ENCODE measurements around the gene TP63.
"Not testable (repeated sequence)": the region's sequence is repeated elsewhere in the genome, so short reads cannot be mapped to it uniquely, and the experiment has no call there.

Gene TP63

GRCh38 chr3:189748046-189748445, 116.9 kb downstream of the TP63 start:
- H3K27me3 ChIP-seq (ENCODE audit: insufficient read depth, insufficient read length), result no peaks in the 10 kb centered on the region
- H3K36me3 ChIP-seq (ENCODE audit: insufficient read depth, insufficient read length, low read length), result no peaks in the 10 kb centered on the region
- H3K4me1 ChIP-seq (ENCODE audit: insufficient read depth, insufficient read length), result no peaks in the 10 kb centered on the region
- peaks cover 16% of the 10 kb centered on the region; the same call in 1 of the 2 replicates for H3K9me3 ChIP-seq (ENCODE audit: insufficient read depth, low read length)
- H3K9ac ChIP-seq (ENCODE audit: insufficient read length, low read depth), result no peak overlapping the region
- no peak overlapping the region for H3K4me3 ChIP-seq (ENCODE audit: insufficient read length, low read depth)
- DNase-seq (ENCODE audit: low read depth, low spot score), result no peak
- TF ChIP-seq SUZ12 (IDR thresholded peaks at IDR 0.05; ENCODE audit: extremely low read depth, insufficient read depth, insufficient read length) (no peak), YY1 (IDR thresholded peaks at IDR 0.05; ENCODE audit: insufficient read depth, insufficient read length) (no peak), ZNF274 (IDR thresholded peaks at IDR 0.05; ENCODE audit: low read depth, low read length) (no peak)

- not testable (repeated sequence) for H3K36me3 ChIP-seq (ENCODE audit: insufficient read depth, insufficient read length, low read length); H3K9ac ChIP-seq (ENCODE audit: insufficient read length, low read depth); DNase-seq (ENCODE audit: low read depth, low spot score); H3K27me3 ChIP-seq (ENCODE audit: insufficient read depth, insufficient read length); H3K4me1 ChIP-seq (ENCODE audit: insufficient read depth, insufficient read length); H3K4me3 ChIP-seq (ENCODE audit: insufficient read length, low read depth); H3K9me3 ChIP-seq (ENCODE audit: insufficient read depth, low read length)
Observed at GRCh38 chr3:189750972-189751371, 119.8 kb downstream of the TP63 start.

- Histone ChIP-seq H3K9me3 (ENCODE audit: insufficient read depth, low read length) (peaks cover 12% of the 10 kb centered on the region; the same call in 1 of the 2 replicates), H3K36me3 (ENCODE audit: insufficient read depth, insufficient read length, low read length) (no peaks in the 10 kb centered on the region), H3K4me1 (ENCODE audit: insufficient read depth, insufficient read length) (no peaks in the 10 kb centered on the region), H3K4me3 (ENCODE audit: insufficient read length, low read depth) (no peak overlapping the region), H3K9ac (ENCODE audit: insufficient read length, low read depth) (no peak overlapping the region), H3K27me3 (ENCODE audit: insufficient read depth, insufficient read length) (peaks cover 3% of the 10 kb centered on the region)
- TF ChIP-seq SUZ12 (IDR thresholded peaks at IDR 0.05; ENCODE audit: extremely low read depth, insufficient read depth, insufficient read length) (no peak), ZNF274 (IDR thresholded peaks at IDR 0.05; ENCODE audit: low read depth, low read length) (no peak), YY1 (IDR thresholded peaks at IDR 0.05; ENCODE audit: insufficient read depth, insufficient read length) (no peak)
- DNase-seq (ENCODE audit: low read depth, low spot score), result no peak
Observed at GRCh38 chr3:189754356-189754755, 123.2 kb downstream of the TP63 start.

GRCh38 chr3:189756582-189757078, 125.4 kb downstream of the TP63 start:
- H3K36me3 ChIP-seq (ENCODE audit: insufficient read depth, insufficient read length, low read length), result no peaks in the 10 kb centered on the region
- peaks cover 3% of the 10 kb centered on the region for H3K27me3 ChIP-seq (ENCODE audit: insufficient read depth, insufficient read length)
- TF ChIP-seq YY1 (IDR thresholded peaks at IDR 0.05; ENCODE audit: insufficient read depth, insufficient read length), result no peak
- no peak for TF ChIP-seq ZNF274 (IDR thresholded peaks at IDR 0.05; ENCODE audit: low read depth, low read length)
- no peak for TF ChIP-seq SUZ12 (IDR thresholded peaks at IDR 0.05; ENCODE audit: extremely low read depth, insufficient read depth, insufficient read length)
- H3K9ac ChIP-seq (ENCODE audit: insufficient read length, low read depth), result no peak overlapping the region
- H3K4me1 ChIP-seq (ENCODE audit: insufficient read depth, insufficient read length), result no peaks in the 10 kb centered on the region
- no peak for DNase-seq (ENCODE audit: low read depth, low spot score)
- no peak overlapping the region for H3K4me3 ChIP-seq (ENCODE audit: insufficient read length, low read depth)
- peaks cover 30% of the 10 kb centered on the region; the same call in 1 of the 2 replicates for H3K9me3 ChIP-seq (ENCODE audit: insufficient read depth, low read length)

- H3K9ac ChIP-seq (ENCODE audit: insufficient read length, low read depth), result no peak overlapping the region
- peaks cover 30% of the 10 kb centered on the region; the same call in 1 of the 2 replicates for H3K9me3 ChIP-seq (ENCODE audit: insufficient read depth, low read length)
- H3K4me3 ChIP-seq (ENCODE audit: insufficient read length, low read depth), result no peak overlapping the region
- peaks cover 3% of the 10 kb centered on the region for H3K27me3 ChIP-seq (ENCODE audit: insufficient read depth, insufficient read length)
- TF ChIP-seq ZNF274 (IDR thresholded peaks at IDR 0.05; ENCODE audit: low read depth, low read length) (no peak), YY1 (IDR thresholded peaks at IDR 0.05; ENCODE audit: insufficient read depth, insufficient read length) (no peak), SUZ12 (IDR thresholded peaks at IDR 0.05; ENCODE audit: extremely low read depth, insufficient read depth, insufficient read length) (no peak)
- H3K36me3 ChIP-seq (ENCODE audit: insufficient read depth, insufficient read length, low read length), result no peaks in the 10 kb centered on the region
- no peak for DNase-seq (ENCODE audit: low read depth, low spot score)
- H3K4me1 ChIP-seq (ENCODE audit: insufficient read depth, insufficient read length), result no peaks in the 10 kb centered on the region
Observed at GRCh38 chr3:189758186-189758585, 127.0 kb downstream of the TP63 start.

GRCh38 chr3:189766416-189766815, 135.2 kb downstream of the TP63 start:
- H3K9ac ChIP-seq (ENCODE audit: insufficient read length, low read depth), result no peak overlapping the region
- H3K36me3 ChIP-seq (ENCODE audit: insufficient read depth, insufficient read length, low read length), result no peaks in the 10 kb centered on the region
- DNase-seq (ENCODE audit: low read depth, low spot score), result no peak
- TF ChIP-seq YY1 (IDR thresholded peaks at IDR 0.05; ENCODE audit: insufficient read depth, insufficient read length) (no peak), SUZ12 (IDR thresholded peaks at IDR 0.05; ENCODE audit: extremely low read depth, insufficient read depth, insufficient read length) (no peak), ZNF274 (IDR thresholded peaks at IDR 0.05; ENCODE audit: low read depth, low read length) (no peak)
- H3K4me1 ChIP-seq (ENCODE audit: insufficient read depth, insufficient read length), result no peaks in the 10 kb centered on the region
- no peak overlapping the region for H3K4me3 ChIP-seq (ENCODE audit: insufficient read length, low read depth)
- peaks cover under 1% of the 10 kb centered on the region for H3K27me3 ChIP-seq (ENCODE audit: insufficient read depth, insufficient read length)
- H3K9me3 ChIP-seq (ENCODE audit: insufficient read depth, low read length), result no peaks in the 10 kb centered on the region

- Histone ChIP-seq H3K9ac (ENCODE audit: insufficient read length, low read depth) (no peak overlapping the region), H3K4me1 (ENCODE audit: insufficient read depth, insufficient read length) (no peaks in the 10 kb centered on the region), H3K9me3 (ENCODE audit: insufficient read depth, low read length) (no peaks in the 10 kb centered on the region), H3K4me3 (ENCODE audit: insufficient read length, low read depth) (no peak overlapping the region), H3K27me3 (ENCODE audit: insufficient read depth, insufficient read length) (peaks cover 54% of the 10 kb centered on the region), H3K36me3 (ENCODE audit: insufficient read depth, insufficient read length, low read length) (no peaks in the 10 kb centered on the region)
- no peak for DNase-seq (ENCODE audit: low read depth, low spot score)
- TF ChIP-seq SUZ12 (IDR thresholded peaks at IDR 0.05; ENCODE audit: extremely low read depth, insufficient read depth, insufficient read length) (no peak), YY1 (IDR thresholded peaks at IDR 0.05; ENCODE audit: insufficient read depth, insufficient read length) (no peak), ZNF274 (IDR thresholded peaks at IDR 0.05; ENCODE audit: low read depth, low read length) (no peak)
Observed at GRCh38 chr3:189771842-189772450, 140.8 kb downstream of the TP63 start.
